ENCODE measurements around the gene RUNX2. TPM values are rescaled to one million over a fixed set of nuclear protein-coding genes. Genes with fewer than 3 reads are reported as not detected.

The RUNX2 gene
- total and polyA plus RNA-seq, 9 of the 15 experiments (the other 6 are each of a cell fraction or from before 2014, with no cell fraction given) = 0.29 to 1.00 (median 0.43) TPM

- TF ChIP-seq MGA (IDR thresholded peaks at IDR 0.05) (no peak), ZNF324 (CRISPR knock-in tag; IDR thresholded peaks at IDR 0.05) (no peak), HMGXB4 (CRISPR knock-in tag; IDR thresholded peaks at IDR 0.05) (no peak), CAMTA2 (CRISPR knock-in tag; conservative IDR thresholded peaks at IDR 0.05) (no peak), ZNF639 (CRISPR knock-in tag; conservative IDR thresholded peaks at IDR 0.05 in 1 of 2, IDR thresholded peaks at IDR 0.05 in 1 of 2) (no peak), RFX1 (IDR thresholded peaks at IDR 0.05) (no peak), ASH1L (IDR thresholded peaks at IDR 0.05; ENCODE audit: borderline replicate concordance, low read depth, partially characterized antibody) (no peak), JUNB (CRISPR knock-in tag; conservative IDR thresholded peaks at IDR 0.05) (no peak), ZFX (CRISPR knock-in tag; IDR thresholded peaks at IDR 0.05) (no peak), NEUROD1 (IDR thresholded peaks at IDR 0.05; ENCODE audit: borderline replicate concordance, low read depth, low read length, partially characterized antibody) (no peak), ELF1 (tag; IDR thresholded peaks at IDR 0.05) (no peak)
These were observed 70.1 kb downstream of the RUNX2 start (continued) for GRCh38 chr6:45398075-45398813.

Measured in K562 (cell line).